Breast epithelium (tissue), 4 donors: Measurements from ENCODE around the gene URAD. TPM values are rescaled to one million over a fixed set of nuclear protein-coding genes. Genes with fewer than 3 reads are reported as not detected.
"Not testable (repeated sequence)": the region's sequence is repeated elsewhere in the genome, so short reads cannot be mapped to it uniquely, and the experiment has no call there.

Experiments
- DNase-seq, 2 donors: peaks; one replicate each; pipeline ENCODE4 v3.0.0-alpha.2; 2019; ENCODE audit warnings: low spot score in 2 of 2
- H3K27ac ChIP-seq, 2 donors: fragments of 200-600 bp; sonication (generic) in 1 of 2; one replicate each; pipeline ENCODE4 v1.5.1; 2016 to 2019; ENCODE audit warnings: mild to moderate bottlenecking in 1 of 2
- H3K27me3 ChIP-seq, 2 donors: fragments of 200-600 bp; sonication (generic) in 1 of 2; one replicate each; pipeline versions ENCODE4 v1.5.1 to v1.6.0; 2017 to 2019; ENCODE audit warnings: control low read depth in 1 of 2, mild to moderate bottlenecking in 1 of 2
- H3K36me3 ChIP-seq: fragments of 200-600 bp; one replicate; pipeline ENCODE4 v1.5.1; 2019
- H3K4me1 ChIP-seq, 2 donors: fragments of 200-600 bp; sonication (generic); one replicate each; pipeline ENCODE4 v1.5.1; 2016 to 2019; ENCODE audit warnings: control low read depth in 1 of 2
- H3K4me3 ChIP-seq, 3 donors: fragments of 200-600 bp; sonication (generic); 1 replicate in 2 of 3; 2 replicates in 1 of 3; pipeline ENCODE4 v1.5.1; 2016 to 2019; ENCODE audit warnings: mild to moderate bottlenecking in 3 of 3, moderate library complexity in 2 of 3
- H3K9me3 ChIP-seq, 2 donors: fragments of 200-600 bp; sonication (generic) in 1 of 2; one replicate each; pipeline ENCODE4 v1.5.1; 2016 to 2019; ENCODE audit warnings: control low read depth in 1 of 2
- CTCF ChIP-seq, 3 donors: fragments of 450-650 bp; IDR thresholded peaks; one replicate each; pipeline ENCODE4 v1.5.1; 2016 to 2017; ENCODE audit warnings: antibody characterized with exemption in 3 of 3, mild to moderate bottlenecking in 3 of 3, moderate library complexity in 3 of 3
- POLR2A ChIP-seq: fragments of 450-650 bp; IDR thresholded peaks from one replicate; pipeline ENCODE4 v1.6.1; 2016; ENCODE audit warnings: antibody characterized with exemption, mild to moderate bottlenecking, moderate library complexity
- POLR2AphosphoS5 ChIP-seq, 3 donors: sonication (generic); formaldehyde crosslinking; IDR thresholded peaks; one replicate each; pipeline ENCODE4 v1.6.1; 2017; ENCODE audit warnings: antibody characterized with exemption in 3 of 3
- intact Hi-C: fragments of 100-400 bp; cut with DNase I; formaldehyde crosslinking; loops from one replicate; pipeline ENCODE4 v1.15.1; 2023; ENCODE audit warnings: low total_unique reads
- total RNA-seq, 3 donors: library from RNA; depleted of rRNA; stranded (reverse); fragments of >200 nt; gene quantifications; one replicate each; pipeline ENCODE4 v1.1.0, GENCODE V29; 2016

Gene URAD
- total RNA-seq, 3 donors from 2014 or later: 0.32 to 1.3 TPM; not detected in 1

GRCh38 chr13:28010046-28010445 lies 21.6 kb upstream of the URAD start:
- intact Hi-C loops: no loop called here
- no peak for TF ChIP-seq POLR2AphosphoS5 (IDR thresholded peaks at IDR 0.05)
- no peak for TF ChIP-seq POLR2A
- no peak for TF ChIP-seq CTCF (IDR thresholded peaks at IDR 0.05)
- Histone ChIP-seq H3K27ac (no peak overlapping the region), H3K4me1 (no peaks in the 10 kb centered on the region), H3K36me3 (no peaks in the 10 kb centered on the region), H3K4me3 (no peak overlapping the region), H3K9me3 (no peaks in the 10 kb centered on the region), H3K27me3 (peaks cover 0 to 5% of the 10 kb centered on the region in 2 donors)
- DNase-seq: no peak

DNA sequence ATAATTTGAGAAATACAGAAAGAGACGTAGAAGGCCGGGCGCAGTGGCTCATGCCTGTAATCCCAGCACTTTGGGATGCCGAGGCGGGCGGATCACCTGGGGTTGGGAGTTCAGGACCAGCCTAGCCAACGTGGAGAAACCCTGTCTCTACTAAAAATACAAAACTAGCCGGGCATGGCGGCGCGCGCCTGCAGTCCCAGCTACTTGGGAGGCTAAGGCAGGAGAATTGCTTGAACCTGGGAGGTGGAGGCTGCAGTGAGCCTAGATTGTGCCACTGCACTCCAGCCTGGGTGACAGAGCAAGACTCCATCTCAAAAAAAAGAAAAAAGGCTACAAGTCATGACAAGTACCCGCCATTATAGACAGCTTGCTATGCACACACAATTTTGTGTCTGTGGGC lies 16.5 kb upstream of the URAD start:
- DNase-seq, H3K27ac ChIP-seq, H3K4me1 ChIP-seq, intact Hi-C loops, H3K9me3 ChIP-seq, H3K4me3 ChIP-seq, H3K36me3 ChIP-seq, H3K27me3 ChIP-seq: not testable (repeated sequence)

- no peaks in the 10 kb centered on the region for H3K9me3 ChIP-seq
- H3K4me1 ChIP-seq: no peaks in the 10 kb centered on the region
- H3K27me3 ChIP-seq: no peaks in the 10 kb centered on the region
- TF ChIP-seq POLR2A (no peak), CTCF (IDR thresholded peaks at IDR 0.05) (no peak), POLR2AphosphoS5 (IDR thresholded peaks at IDR 0.05) (no peak)
- no peak overlapping the region for H3K27ac ChIP-seq
- intact Hi-C loops: no loop called here
- H3K36me3 ChIP-seq: no peaks in the 10 kb centered on the region
- no peak for DNase-seq
- no peak overlapping the region for H3K4me3 ChIP-seq
Measured at GRCh38 chr13:28002886-28003698, 14.6 kb upstream of the URAD start.

GRCh38 chr13:28001837-28002473 lies 13.5 kb upstream of the URAD start:
- no peaks in the 10 kb centered on the region for H3K36me3 ChIP-seq
- no peaks in the 10 kb centered on the region for H3K4me1 ChIP-seq
- no peak for DNase-seq
- H3K27me3 ChIP-seq: no peaks in the 10 kb centered on the region
- intact Hi-C loops: no loop called here
- no peaks in the 10 kb centered on the region for H3K9me3 ChIP-seq
- no peak overlapping the region for H3K27ac ChIP-seq
- no peak overlapping the region for H3K4me3 ChIP-seq
- TF ChIP-seq POLR2A (no peak), POLR2AphosphoS5 (IDR thresholded peaks at IDR 0.05) (no peak), CTCF (IDR thresholded peaks at IDR 0.05) (no peak)

DNA sequence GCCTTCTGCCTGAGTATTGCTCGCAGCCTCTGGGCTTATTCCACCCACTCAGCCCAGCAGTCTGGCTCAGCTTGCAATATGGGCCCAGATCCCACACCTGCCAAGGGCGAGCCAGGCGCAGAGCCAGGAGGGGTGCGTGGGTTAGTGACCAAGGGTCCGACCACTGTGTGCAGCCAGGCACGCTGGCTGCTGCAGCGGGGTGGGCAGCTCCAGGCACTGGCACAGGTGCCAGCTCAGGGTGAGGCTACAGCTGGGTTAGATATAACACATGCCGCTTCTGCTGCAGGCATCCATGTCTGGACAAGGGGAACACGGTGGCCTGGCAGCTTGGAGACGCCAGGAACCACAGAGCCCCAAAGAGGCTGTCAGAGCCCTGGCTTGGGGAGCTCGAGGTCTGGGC lies 12.6 kb upstream of the URAD start:
- no peak overlapping the region for H3K27ac ChIP-seq
- H3K4me3 ChIP-seq: no peak overlapping the region
- TF ChIP-seq CTCF (IDR thresholded peaks at IDR 0.05) (no peak), POLR2A (no peak), POLR2AphosphoS5 (IDR thresholded peaks at IDR 0.05) (no peak)
- no peak for DNase-seq
- intact Hi-C loops: no loop called here
- H3K27me3 ChIP-seq: no peaks in the 10 kb centered on the region
- no peaks in the 10 kb centered on the region for H3K9me3 ChIP-seq
- no peaks in the 10 kb centered on the region for H3K4me1 ChIP-seq
- no peaks in the 10 kb centered on the region for H3K36me3 ChIP-seq
